ENCODE measurements around the gene TMEM131L.
"Not testable (repeated sequence)": the region's sequence is repeated elsewhere in the genome, so short reads cannot be mapped to it uniquely, and the experiment has no call there.

TMEM131L gene

GRCh38 chr4:153647975-153648374 is 181.8 kb downstream of the TMEM131L start:
- no peak for DNase-seq (ENCODE audit: low read depth, low spot score)

DNA sequence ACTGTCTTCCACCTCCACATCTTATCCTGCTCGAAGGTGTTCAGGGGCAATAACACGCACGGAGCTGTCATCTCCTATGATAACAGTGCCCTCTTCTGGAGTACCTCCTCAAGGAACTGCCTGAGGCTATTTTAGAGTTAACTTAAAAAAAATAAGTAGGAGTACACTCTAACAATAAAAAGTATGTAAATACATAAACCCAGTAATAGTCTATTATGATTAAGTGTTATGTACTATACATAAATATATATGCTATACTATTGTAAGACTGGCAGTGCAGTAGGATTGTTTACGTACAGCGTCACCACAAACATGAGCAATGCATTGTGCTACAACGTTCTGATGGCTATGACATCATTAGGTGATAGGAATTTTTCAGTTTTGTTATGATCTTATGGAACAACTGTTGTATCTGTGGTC is 183.4 kb downstream of the TMEM131L start:
- no peak for DNase-seq (ENCODE audit: low read depth, low spot score)

GRCh38 chr4:153651116-153651515 is 185.0 kb downstream of the TMEM131L start:
- no peak for DNase-seq (ENCODE audit: low read depth, low spot score)

GRCh38 chr4:153651587-153651986 is 185.4 kb downstream of the TMEM131L start:
- no peak for DNase-seq (ENCODE audit: low read depth, low spot score)

DNA sequence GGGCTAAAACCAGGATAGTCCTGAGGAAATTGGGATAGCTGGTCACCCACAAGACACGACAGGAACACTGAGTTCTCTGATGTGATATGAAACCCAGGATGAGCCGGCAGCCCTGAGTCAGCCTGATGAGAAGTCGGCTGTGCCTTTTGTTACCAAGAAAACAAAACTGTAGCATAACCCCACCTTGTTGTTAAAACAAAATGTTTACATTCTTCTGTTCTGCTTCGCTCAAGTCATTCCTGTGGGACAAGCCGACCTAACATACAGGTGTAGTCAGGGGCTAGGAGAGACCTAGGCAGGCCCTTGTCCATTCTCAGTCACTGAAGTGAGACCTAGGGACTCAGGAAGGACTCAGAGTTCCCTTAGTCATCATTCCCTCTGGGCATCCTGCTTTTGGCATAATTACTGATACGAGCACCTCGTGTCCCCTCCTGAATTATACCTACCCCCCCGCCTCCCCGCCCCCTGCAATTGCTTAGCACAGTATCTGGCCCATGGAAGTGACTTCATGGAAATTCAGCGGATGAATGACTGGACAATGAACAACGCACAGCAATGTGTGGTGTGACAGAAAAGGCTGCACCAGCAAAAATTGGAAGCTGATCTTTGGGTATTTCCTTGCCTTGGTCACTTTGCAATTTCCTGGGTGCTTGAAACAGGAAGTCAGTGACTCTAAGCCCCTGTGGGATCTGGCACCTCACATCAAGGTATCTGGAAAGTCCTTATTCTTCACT is 186.1 kb downstream of the TMEM131L start:
- no peak for DNase-seq (ENCODE audit: low read depth, low spot score)

DNA sequence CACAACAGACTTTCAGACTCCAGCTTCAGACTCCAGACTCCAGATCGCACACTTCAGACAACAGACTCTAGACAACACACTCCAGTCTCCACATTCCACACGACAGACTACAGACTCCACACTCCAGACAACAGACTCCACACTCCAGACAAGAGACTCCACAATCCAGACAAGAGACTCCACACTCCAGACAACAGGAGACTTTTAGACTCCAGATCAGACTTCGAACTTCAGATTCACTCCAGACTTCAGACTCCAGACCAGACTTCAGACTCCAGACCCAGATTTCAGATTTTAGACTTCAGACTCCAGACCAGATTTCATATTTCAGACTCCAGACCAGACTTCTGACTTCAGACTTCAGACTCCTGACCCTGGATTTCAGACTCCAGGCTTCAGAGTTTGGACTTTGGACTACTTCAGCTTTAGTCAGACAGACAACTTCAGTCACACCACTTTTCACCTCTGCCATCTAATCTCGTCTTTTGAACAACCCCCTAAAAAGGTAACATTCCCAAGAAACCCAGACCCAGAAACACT is 188.9 kb downstream of the TMEM131L start:
- DNase-seq (ENCODE audit: low read depth, low spot score): no peak

- DNase-seq (ENCODE audit: low read depth, low spot score): no peak
Measured at GRCh38 chr4:153655928-153656327, 189.8 kb downstream of the TMEM131L start.

DNA sequence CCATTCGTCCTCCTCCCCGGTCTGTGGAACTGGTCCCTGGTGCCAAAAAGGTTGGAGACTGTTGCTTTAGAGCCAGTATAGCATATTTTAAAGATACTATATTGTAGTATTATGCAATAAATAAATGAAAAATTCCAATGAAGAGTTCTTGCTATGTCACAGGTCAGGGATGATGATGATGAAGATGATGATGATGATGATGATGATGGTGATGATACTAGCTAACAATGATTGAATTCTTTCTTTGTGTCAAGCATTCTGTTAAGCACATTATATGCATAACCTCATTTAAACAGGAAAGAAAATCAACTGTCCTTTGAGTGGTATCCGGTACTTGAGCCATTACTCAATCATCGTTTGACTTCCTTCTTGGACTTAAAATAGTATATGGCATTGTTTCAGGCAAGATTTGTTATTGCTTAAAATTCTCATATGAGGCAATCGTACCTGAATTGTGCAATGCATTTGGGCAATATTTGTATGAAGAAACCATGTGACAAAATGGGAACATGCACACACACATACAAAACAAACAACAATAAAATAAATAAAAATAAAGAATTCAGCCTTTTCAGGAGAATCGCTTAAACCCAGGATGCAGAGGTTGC is 195.2 kb downstream of the TMEM131L start:
- DNase-seq (ENCODE audit: low read depth, low spot score): no peak

- DNase-seq (ENCODE audit: low read depth, low spot score): no peak
Measured at GRCh38 chr4:153661908-153662307, 195.7 kb downstream of the TMEM131L start.

DNA sequence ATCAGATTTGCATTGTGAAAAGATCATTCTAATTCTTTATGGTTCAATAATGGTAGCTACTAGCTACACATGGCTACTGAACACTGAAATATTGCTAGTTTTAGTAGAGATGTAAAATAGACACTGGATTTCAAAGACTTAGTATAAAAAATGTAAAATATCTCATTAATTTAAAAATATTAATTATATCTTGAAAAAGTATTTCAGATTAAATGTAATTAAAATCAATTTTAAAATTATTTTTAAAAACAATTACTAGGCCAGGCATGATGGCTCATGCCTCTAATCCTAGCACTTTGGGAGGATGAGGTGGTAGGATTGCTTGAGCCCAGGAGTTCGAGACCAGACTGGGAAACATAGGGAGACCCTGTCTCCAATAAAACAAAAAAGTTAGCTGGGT is 197.5 kb downstream of the TMEM131L start:
- DNase-seq (ENCODE audit: low read depth, low spot score): no peak

- DNase-seq (ENCODE audit: low read depth, low spot score): not testable (repeated sequence)
Measured at GRCh38 chr4:153666505-153666904, 200.3 kb downstream of the TMEM131L start.

DNA sequence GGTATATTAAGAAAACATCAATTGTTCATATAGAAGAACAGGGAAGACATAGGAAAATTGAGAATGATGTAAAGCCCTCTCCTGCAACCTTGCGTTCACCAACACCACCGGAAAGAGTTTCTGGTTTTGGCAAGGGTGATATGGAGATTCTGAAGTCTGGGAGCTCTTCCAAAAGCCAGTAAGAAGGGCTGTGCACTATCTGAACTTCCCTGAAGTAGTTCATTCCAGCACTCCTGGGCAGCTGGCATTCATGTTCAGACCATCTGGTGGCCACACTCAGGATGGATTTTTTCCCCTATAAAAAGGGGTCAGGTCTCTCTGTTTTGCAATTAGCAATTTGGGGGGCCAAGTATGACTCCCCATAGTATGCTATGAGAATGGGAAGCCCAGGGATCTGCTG is 202.5 kb downstream of the TMEM131L start:
- DNase-seq (ENCODE audit: low read depth, low spot score): no peak

- no peak for DNase-seq (ENCODE audit: low read depth, low spot score)
Measured at GRCh38 chr4:153669838-153670237, 203.7 kb downstream of the TMEM131L start.

GRCh38 chr4:153676486-153676885 is 210.3 kb downstream of the TMEM131L start:
- DNase-seq (ENCODE audit: low read depth, low spot score): no peak

- no peak for DNase-seq (ENCODE audit: low read depth, low spot score)
Measured at GRCh38 chr4:153676984-153677383, 210.8 kb downstream of the TMEM131L start.

DNA sequence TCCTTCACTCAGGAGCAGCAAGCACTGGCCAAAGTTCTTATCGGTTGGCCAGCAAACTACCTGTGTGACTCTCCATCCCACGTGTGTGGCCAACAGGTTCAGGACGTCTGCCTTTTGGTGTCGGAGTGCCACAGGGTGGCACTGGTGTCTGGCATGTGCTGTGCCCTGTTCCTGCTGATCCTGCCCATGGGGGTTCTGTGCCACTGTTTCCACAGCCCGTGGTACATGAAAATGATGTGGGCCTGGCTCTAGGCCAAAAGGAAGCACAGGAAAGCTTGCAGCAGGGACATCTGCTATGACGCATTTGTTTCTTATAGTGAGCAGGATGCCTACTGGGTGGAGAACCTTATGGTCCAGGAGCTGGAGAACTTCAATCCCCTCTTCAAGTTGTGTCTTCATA is 213.3 kb downstream of the TMEM131L start:
- no peak for DNase-seq (ENCODE audit: low read depth, low spot score)

- no peak for DNase-seq (ENCODE audit: low read depth, low spot score)
Measured at GRCh38 chr4:153683763-153684181, 217.6 kb downstream of the TMEM131L start.

GRCh38 chr4:153684182-153684970 is 218.2 kb downstream of the TMEM131L start, which contains the start of gene TLR2:
Gene TLR2, plus strand, starts transcription at chr4:153684280. Its CDS starts 18,628 bp downstream, at chr4:153702908.
- DNase-seq (ENCODE audit: low read depth, low spot score): peak; percentile 51

GRCh38 chr4:153684971-153685371 is 218.8 kb downstream of the TMEM131L start:
- no peak for DNase-seq (ENCODE audit: low read depth, low spot score)

Data from activated naive CD8-positive, alpha-beta T cell treated with anti-CD3 and anti-CD28 coated beads, Interleukin-2, amount 50 U/mL, for 16 hours (primary cell).